B cell (primary cell): ENCODE data around the gene MRPL54. TPM values are rescaled to one million over a fixed set of nuclear protein-coding genes. Genes with fewer than 3 reads are reported as not detected.

Source experiments
- ATAC-seq: fragments of 200-7000 bp; cut with Tn5 transposase; one replicate; pipeline ENCODE4 v1.10.0; 2021; ENCODE audit warnings: low read depth, mild to moderate bottlenecking, moderate number of reproducible peaks, moderate library complexity
- CTCF ChIA-PET: fragments of 350-600 bp; sonication (Branson Sonifier 250); formaldehyde crosslinking; loops from one replicate; lab custom pipeline; 2021; ENCODE audit warnings: antibody characterized with exemption, inconsistent platforms; lab: Charles Lee
- POLR2A ChIA-PET: fragments of 350-600 bp; sonication (Branson Sonifier 250); formaldehyde crosslinking; loops from one replicate; lab custom pipeline; 2021; ENCODE audit warnings: antibody characterized with exemption; lab: Charles Lee
- DNase-seq: peaks from one replicate; pipeline ENCODE4 v3.0.0; 2013
- H2AFZ ChIP-seq: 2 replicates; pipeline ENCODE4 v1.6.1; 2012; ENCODE audit warnings: mild to moderate bottlenecking, low read depth, low read length; ENCODE audit not compliant: insufficient read depth, poor library complexity, severe bottlenecking
- H3K27ac ChIP-seq, 2 donors: 1 replicate in 1 of 2; 2 replicates in 1 of 2; pipeline ENCODE4 v1.5.1; 2012 to 2013; ENCODE audit warnings: low read length in 2 of 2, mild to moderate bottlenecking in 2 of 2, moderate library complexity in 1 of 2
- H3K27me3 ChIP-seq, 4 experiments: fragments of 200-600 bp in 1 of 4; sonication (generic) in 1 of 4; replicated peaks in 1 of 4; 1 replicate in 2 of 4; 2 replicates in 2 of 4; pipeline versions ENCODE4 v1.6.1 to v1.7.0; 2013 to 2016; ENCODE audit warnings: low read length in 3 of 4, mild to moderate bottlenecking in 2 of 4, mixed read lengths in 1 of 4, moderate library complexity in 1 of 4; ENCODE audit not compliant: insufficient read depth in 4 of 4, control insufficient read depth in 3 of 4; ENCODE audit errors: control extremely low read depth in 1 of 4
- H3K36me3 ChIP-seq, 2 experiments: replicated peaks in 1 of 2; 1 replicate in 1 of 2; 2 replicates in 1 of 2; pipeline versions ENCODE4 v1.6.1 to v1.7.1; 2013; ENCODE audit warnings: low read length in 1 of 2; ENCODE audit not compliant: insufficient read depth in 2 of 2, control insufficient read depth in 1 of 2; ENCODE audit errors: control extremely low read depth in 1 of 2, extremely low read depth in 1 of 2
- H3K4me1 ChIP-seq, 2 donors: fragments of 200-600 bp in 1 of 2; sonication (generic) in 1 of 2; 1 replicate in 1 of 2; 2 replicates in 1 of 2; pipeline versions ENCODE4 v1.5.1 to v1.6.1; 2013 to 2017; ENCODE audit warnings: low read length in 2 of 2; ENCODE audit not compliant: control insufficient read depth in 2 of 2, insufficient read depth in 2 of 2
- H3K4me2 ChIP-seq: replicated peaks from 2 replicates; pipeline ENCODE3; 2012; ENCODE audit warnings: mild to moderate bottlenecking, low read depth, low read length; ENCODE audit not compliant: poor library complexity, severe bottlenecking
- H3K4me3 ChIP-seq, 5 experiments: fragments of 200-600 bp in 1 of 5; sonication (generic) in 1 of 5; 1 replicate in 3 of 5; 2 replicates in 2 of 5; pipeline versions ENCODE4 v1.5.1 to v1.7.0; 2011 to 2016; ENCODE audit warnings: low read length in 4 of 5, mild to moderate bottlenecking in 4 of 5, low read depth in 2 of 5, control low read depth in 1 of 5, moderate library complexity in 1 of 5; ENCODE audit not compliant: insufficient read depth in 1 of 5; ENCODE audit errors: control extremely low read depth in 1 of 5, extremely low read depth in 1 of 5
- H3K79me2 ChIP-seq: fragments of 200-600 bp; sonication (generic); one replicate; pipeline ENCODE4 v1.6.0; 2016; ENCODE audit warnings: low read length; ENCODE audit not compliant: control insufficient read depth, insufficient read depth
- H3K9ac ChIP-seq: fragments of 200-600 bp; sonication (generic); 2 replicates; pipeline ENCODE4 v1.6.1; 2017; ENCODE audit warnings: mild to moderate bottlenecking, low read length, moderate library complexity
- H3K9me3 ChIP-seq, 3 donors: one replicate each; pipeline versions ENCODE4 v1.6.1 to v1.7.1; 2013; ENCODE audit warnings: low read length in 2 of 3; ENCODE audit not compliant: control insufficient read depth in 2 of 3, insufficient read depth in 1 of 3; ENCODE audit errors: control extremely low read depth in 1 of 3
- H4K20me1 ChIP-seq: 2 replicates; pipeline ENCODE4 v1.6.0; 2012; ENCODE audit warnings: mild to moderate bottlenecking, low read length; ENCODE audit not compliant: insufficient read depth, control insufficient read depth, poor library complexity, severe bottlenecking
- H3K27ac Mint-ChIP-seq: one replicate; pipeline ENCODE4 v1.8.0; 2021; ENCODE audit warnings: mixed read lengths
- H3K27me3 Mint-ChIP-seq: one replicate; pipeline ENCODE4 v1.8.0; 2021; ENCODE audit warnings: mixed read lengths
- H3K4me1 Mint-ChIP-seq: one replicate; pipeline ENCODE4 v1.8.0; 2021; ENCODE audit warnings: mixed read lengths
- H3K4me3 Mint-ChIP-seq: one replicate; pipeline ENCODE4 v1.8.0; 2021; ENCODE audit warnings: mixed read lengths
- H3K9me3 Mint-ChIP-seq: one replicate; pipeline ENCODE4 v1.8.0; 2022; ENCODE audit warnings: mixed read lengths; ENCODE audit not compliant: insufficient read depth
- EZH2 ChIP-seq: IDR thresholded peaks from 2 replicates; pipeline ENCODE4 v1.6.1; 2012; ENCODE audit warnings: borderline replicate concordance, low read depth, mild to moderate bottlenecking, moderate library complexity, low read length; ENCODE audit not compliant: insufficient read depth, poor library complexity, severe bottlenecking
- WGBS: methylation state at CpG from one replicate; pipeline ENCODE4 v1.1.5; 2013; ENCODE audit warnings: missing lambda C conversion rate; ENCODE audit not compliant: insufficient coverage; 5-methylcytosine and 5-hydroxymethylcytosine counted together
- intact Hi-C: fragments of 100-400 bp; cut with micrococcal nuclease; formaldehyde crosslinking; loops from one replicate; pipeline ENCODE4 v1.10.0; 2022
- polyA plus RNA-seq: library from polyadenylated mRNA; depleted of rRNA; stranded (reverse); fragments of >200 nt; gene quantifications from 2 replicates; pipeline ENCODE4 v1.2.3, GENCODE V29; 2012
- total RNA-seq, 2 donors: library from RNA; stranded (reverse); fragments of 120-200 nt in 1 of 2; gene quantifications; 1 replicate in 1 of 2; 2 replicates in 1 of 2; pipeline versions ENCODE4 v1.2.3 to v1.2.4, GENCODE V29; 2013 to 2022
- TF ChIP-seq, protein P1 (sequence below): fragments of 200-600 bp; IDR thresholded peaks from one replicate; pipeline ENCODE4 v1.8.0; 2022; ENCODE audit warnings: antibody characterized with exemption, mild to moderate bottlenecking

The MRPL54 gene
- total and polyA plus RNA-seq, 2 donors (not counting 1 experiment from before 2014, with no cell fraction given): 54.3 to 75.1 TPM

DNA sequence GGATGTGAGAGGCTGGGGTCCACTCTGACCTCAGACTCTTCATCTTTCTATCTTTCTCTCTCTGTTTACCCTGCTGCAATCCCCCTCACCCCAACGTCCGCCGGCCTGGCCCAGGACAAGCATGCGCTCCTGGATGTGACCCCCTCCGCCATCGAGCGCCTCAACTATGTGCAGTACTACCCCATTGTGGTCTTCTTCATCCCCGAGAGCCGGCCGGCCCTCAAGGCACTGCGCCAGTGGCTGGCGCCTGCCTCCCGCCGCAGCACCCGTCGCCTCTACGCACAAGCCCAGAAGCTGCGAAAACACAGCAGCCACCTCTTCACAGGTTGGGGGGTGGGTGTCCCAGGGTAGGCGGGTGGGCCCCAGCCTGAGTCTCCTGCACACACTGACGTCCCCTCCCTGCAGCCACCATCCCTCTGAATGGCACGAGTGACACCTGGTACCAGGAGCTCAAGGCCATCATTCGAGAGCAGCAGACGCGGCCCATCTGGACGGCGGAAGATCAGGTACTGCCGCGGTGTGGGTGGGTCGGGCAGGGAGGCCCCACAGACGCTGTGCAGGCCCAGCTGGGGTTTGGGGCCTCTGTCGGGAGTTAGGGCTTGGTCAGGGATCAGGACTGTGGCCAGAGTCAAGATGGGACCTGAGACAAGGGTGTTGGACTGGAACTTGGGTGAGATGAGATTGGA, 16.0 kb upstream of the MRPL54 start:
- no peaks in the 10 kb centered on the region for H3K9me3 Mint-ChIP-seq
- WGBS: 90% methylated on average over 31 of the region's 31 CpGs
- peaks cover 0 to 6% (median 0%) of the 10 kb centered on the region in 3 donors for H3K9me3 ChIP-seq
- H3K27ac ChIP-seq: no peak overlapping the region
- intact Hi-C loops: no loop called here
- no peak overlapping the region for H3K4me3 Mint-ChIP-seq
- H2AFZ ChIP-seq: no peak overlapping the region
- DNase-seq (no peak), ATAC-seq (no peak)
- no peaks in the 10 kb centered on the region for H3K79me2 ChIP-seq
- no peak overlapping the region for H3K4me2 ChIP-seq
- no peak overlapping the region for H3K27ac Mint-ChIP-seq
- CTCF ChIA-PET: no interaction called here
- no peak for TF ChIP-seq EZH2
- TF ChIP-seq, protein P1, sequence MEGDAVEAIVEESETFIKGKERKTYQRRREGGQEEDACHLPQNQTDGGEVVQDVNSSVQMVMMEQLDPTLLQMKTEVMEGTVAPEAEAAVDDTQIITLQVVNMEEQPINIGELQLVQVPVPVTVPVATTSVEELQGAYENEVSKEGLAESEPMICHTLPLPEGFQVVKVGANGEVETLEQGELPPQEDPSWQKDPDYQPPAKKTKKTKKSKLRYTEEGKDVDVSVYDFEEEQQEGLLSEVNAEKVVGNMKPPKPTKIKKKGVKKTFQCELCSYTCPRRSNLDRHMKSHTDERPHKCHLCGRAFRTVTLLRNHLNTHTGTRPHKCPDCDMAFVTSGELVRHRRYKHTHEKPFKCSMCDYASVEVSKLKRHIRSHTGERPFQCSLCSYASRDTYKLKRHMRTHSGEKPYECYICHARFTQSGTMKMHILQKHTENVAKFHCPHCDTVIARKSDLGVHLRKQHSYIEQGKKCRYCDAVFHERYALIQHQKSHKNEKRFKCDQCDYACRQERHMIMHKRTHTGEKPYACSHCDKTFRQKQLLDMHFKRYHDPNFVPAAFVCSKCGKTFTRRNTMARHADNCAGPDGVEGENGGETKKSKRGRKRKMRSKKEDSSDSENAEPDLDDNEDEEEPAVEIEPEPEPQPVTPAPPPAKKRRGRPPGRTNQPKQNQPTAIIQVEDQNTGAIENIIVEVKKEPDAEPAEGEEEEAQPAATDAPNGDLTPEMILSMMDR: no peak
- no peaks in the 10 kb centered on the region for H3K27me3 ChIP-seq
- peaks cover 9% of the 10 kb centered on the region for H4K20me1 ChIP-seq
- no peaks in the 10 kb centered on the region for H3K4me1 Mint-ChIP-seq
- H3K4me3 ChIP-seq: no peak overlapping the region
- peaks cover 1 to 16% of the 10 kb centered on the region in 2 experiments for H3K36me3 ChIP-seq
- no peak overlapping the region for H3K9ac ChIP-seq
- POLR2A ChIA-PET: interaction anchor here (0.7 kb wide), 2 partner anchors 212 to 553 kb away, joined by 11 to 12 read pairs; no protein-coding TSS in a partner anchor
- no peaks in the 10 kb centered on the region for H3K27me3 Mint-ChIP-seq
- no peaks in the 10 kb centered on the region for H3K4me1 ChIP-seq

- no peak for TF ChIP-seq EZH2
- TF ChIP-seq, protein P1: no peak
- H3K27me3 Mint-ChIP-seq: no peaks in the 10 kb centered on the region
- no peak overlapping the region for H3K4me3 Mint-ChIP-seq
- Histone ChIP-seq H3K9ac (no peak overlapping the region), H3K4me2 (no peak overlapping the region), H3K36me3 (peaks cover 1 to 27% of the 10 kb centered on the region in 2 experiments), H2AFZ (no peak overlapping the region), H3K27ac (no peak overlapping the region), H3K4me3 (no peak overlapping the region), H3K9me3 (peaks cover 0 to 6% (median 0%) of the 10 kb centered on the region in 3 donors), H3K4me1 (no peaks in the 10 kb centered on the region), H3K27me3 (no peaks in the 10 kb centered on the region), H3K79me2 (no peaks in the 10 kb centered on the region), H4K20me1 (peaks cover 15% of the 10 kb centered on the region)
- DNase-seq (no peak), ATAC-seq (no peak)
- H3K27ac Mint-ChIP-seq: no peak overlapping the region
- H3K9me3 Mint-ChIP-seq: no peaks in the 10 kb centered on the region
- POLR2A ChIA-PET: no interaction called here
- H3K4me1 Mint-ChIP-seq: no peaks in the 10 kb centered on the region
- 79% methylated on average over 3 of the region's 8 CpGs for WGBS
- intact Hi-C loops: no loop called here
- CTCF ChIA-PET: interaction anchor here (1.1 kb wide), 1 partner anchor 73 kb away, joined by 3 read pairs; no protein-coding TSS in a partner anchor
These were observed 13.5 kb upstream of the MRPL54 start for GRCh38 chr19:3748965-3749364.
